GM11168 (cell line): ENCODE results near the gene C3orf70.

Experiments
- in situ Hi-C: fragments of 300-500 bp; cut with MboI; formaldehyde crosslinking; loops from one replicate; pipeline ENCODE4 v1.12.0; 2022; ENCODE audit warnings: low sequenced_read_pairs; ENCODE audit not compliant: unreplicated experiment

C3orf70 gene

GRCh38 chr3:185060655-185061054 is 92.2 kb downstream of the C3orf70 start:
- in situ Hi-C loops: no loop called here

- in situ Hi-C loops: no loop called here
Measured at GRCh38 chr3:185059766-185060165, 93.1 kb downstream of the C3orf70 start.

GRCh38 chr3:185058796-185059195 is 94.1 kb downstream of the C3orf70 start:
- in situ Hi-C loops: no loop called here

GRCh38 chr3:185057829-185058228 is 95.0 kb downstream of the C3orf70 start:
- in situ Hi-C loops: no loop called here

GRCh38 chr3:185056908-185057307 is 96.0 kb downstream of the C3orf70 start:
- in situ Hi-C loops: no loop called here

GRCh38 chr3:185052631-185053030 is 100.2 kb downstream of the C3orf70 start:
- in situ Hi-C loops: no loop called here

GRCh38 chr3:185051801-185052200 is 101.1 kb downstream of the C3orf70 start:
- in situ Hi-C loops: no loop called here

GRCh38 chr3:185049710-185050109 is 103.2 kb downstream of the C3orf70 start:
- in situ Hi-C loops: no loop called here

- in situ Hi-C loops: no loop called here
Measured at GRCh38 chr3:185046603-185047002, 106.3 kb downstream of the C3orf70 start.

- in situ Hi-C loops: no loop called here
Measured at GRCh38 chr3:185046164-185046515, 106.7 kb downstream of the C3orf70 start.

GRCh38 chr3:185042312-185043050 is 110.4 kb downstream of the C3orf70 start:
- in situ Hi-C loops: no loop called here

- in situ Hi-C loops: no loop called here
Measured at GRCh38 chr3:185041540-185041939, 111.3 kb downstream of the C3orf70 start.

GRCh38 chr3:185040425-185040824 is 112.4 kb downstream of the C3orf70 start:
- in situ Hi-C loops: no loop called here

GRCh38 chr3:185037801-185038200 is 115.1 kb downstream of the C3orf70 start:
- in situ Hi-C loops: no loop called here

- in situ Hi-C loops: no loop called here
Measured at GRCh38 chr3:185030951-185031350, 121.9 kb downstream of the C3orf70 start.

GRCh38 chr3:185030399-185030798 is 122.5 kb downstream of the C3orf70 start:
- in situ Hi-C loops: no loop called here

- in situ Hi-C loops: no loop called here
Measured at GRCh38 chr3:185029086-185029485, 123.8 kb downstream of the C3orf70 start.

- in situ Hi-C loops: no loop called here
Measured at GRCh38 chr3:185028121-185028520, 124.7 kb downstream of the C3orf70 start.
